ENCODE measurements around the gene DIP2C.
"Not testable (repeated sequence)": the region's sequence is repeated elsewhere in the genome, so short reads cannot be mapped to it uniquely, and the experiment has no call there.

Gene DIP2C

DNA sequence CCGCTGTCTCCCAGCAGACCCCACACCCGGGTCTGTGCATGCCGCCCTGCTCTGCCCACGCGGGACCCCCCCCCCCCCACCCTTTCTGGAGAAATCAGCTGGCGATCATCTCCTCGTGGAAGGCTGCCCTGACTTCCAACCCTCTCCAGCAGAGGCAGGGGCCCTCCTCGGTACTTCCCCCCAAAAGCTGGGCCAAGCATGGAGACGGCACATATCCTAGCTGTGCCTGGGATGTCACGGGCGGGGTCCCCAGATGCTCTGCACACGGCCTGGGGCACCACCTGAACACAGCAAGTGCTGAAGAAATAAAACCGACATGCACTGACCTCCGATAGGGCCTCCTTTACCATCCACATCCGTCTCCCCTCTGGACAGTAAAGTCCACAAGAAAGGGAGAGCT lies 96.0 kb downstream of the DIP2C start:
- no peak for DNase-seq

DNA sequence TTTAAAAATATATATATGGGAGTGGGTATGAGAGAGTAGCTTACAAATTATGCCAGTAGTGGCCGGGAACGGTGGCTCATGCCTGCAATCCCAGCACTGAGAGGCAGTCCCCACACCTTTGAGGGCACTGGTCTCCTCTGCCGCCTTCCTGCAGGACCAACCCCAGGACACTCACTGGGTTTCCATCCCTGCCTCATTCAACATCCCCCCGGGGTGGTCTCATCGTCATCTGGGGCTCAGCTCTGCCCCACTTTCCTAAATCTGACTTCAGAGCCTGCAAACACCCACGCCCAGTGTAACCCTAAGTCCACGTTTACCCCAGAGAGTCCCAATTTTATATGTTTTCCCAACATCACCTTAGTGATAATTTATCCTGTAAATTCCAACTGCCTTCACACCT lies 96.5 kb downstream of the DIP2C start:
- no peak for DNase-seq

DNA sequence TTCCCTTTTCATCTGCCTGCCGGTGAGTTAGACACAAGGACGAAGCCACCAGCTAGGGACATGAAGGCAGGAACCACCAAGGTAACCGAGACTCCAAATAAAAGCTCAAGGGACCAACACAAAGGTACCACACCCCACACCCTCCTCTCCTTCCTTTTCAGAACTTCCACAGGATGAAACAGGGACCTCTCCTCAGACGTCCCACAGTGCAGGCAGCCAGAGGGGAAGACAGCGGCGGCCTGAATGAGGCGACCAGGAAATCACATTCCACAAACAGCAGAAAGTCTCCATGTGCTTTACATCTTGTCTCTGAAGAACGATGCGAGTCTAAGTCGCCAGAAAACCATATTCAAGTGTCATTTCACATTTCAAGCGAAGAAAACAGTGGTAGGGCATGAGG lies 97.8 kb downstream of the DIP2C start:
- DNase-seq, result no peak

DNA sequence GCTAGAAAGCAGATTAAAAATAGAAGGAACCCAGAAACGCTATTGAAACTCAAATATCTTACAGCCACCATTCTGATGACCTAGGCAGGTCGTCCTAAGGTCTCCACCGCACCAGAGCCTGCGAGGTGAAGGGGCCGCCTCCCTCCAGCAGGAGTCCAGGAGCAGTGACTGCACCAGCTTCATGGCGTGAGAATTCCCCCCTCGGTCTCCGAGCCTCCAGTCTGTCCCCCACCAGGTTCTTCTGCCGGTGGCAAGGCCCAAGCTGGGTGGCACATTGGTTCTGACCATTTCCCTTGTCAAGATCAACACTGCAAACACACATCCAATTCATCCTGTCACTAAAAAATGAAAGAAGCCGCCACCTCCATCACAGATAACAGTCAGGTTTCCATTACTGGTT lies 98.7 kb downstream of the DIP2C start:
- DNase-seq, result no peak

DNA sequence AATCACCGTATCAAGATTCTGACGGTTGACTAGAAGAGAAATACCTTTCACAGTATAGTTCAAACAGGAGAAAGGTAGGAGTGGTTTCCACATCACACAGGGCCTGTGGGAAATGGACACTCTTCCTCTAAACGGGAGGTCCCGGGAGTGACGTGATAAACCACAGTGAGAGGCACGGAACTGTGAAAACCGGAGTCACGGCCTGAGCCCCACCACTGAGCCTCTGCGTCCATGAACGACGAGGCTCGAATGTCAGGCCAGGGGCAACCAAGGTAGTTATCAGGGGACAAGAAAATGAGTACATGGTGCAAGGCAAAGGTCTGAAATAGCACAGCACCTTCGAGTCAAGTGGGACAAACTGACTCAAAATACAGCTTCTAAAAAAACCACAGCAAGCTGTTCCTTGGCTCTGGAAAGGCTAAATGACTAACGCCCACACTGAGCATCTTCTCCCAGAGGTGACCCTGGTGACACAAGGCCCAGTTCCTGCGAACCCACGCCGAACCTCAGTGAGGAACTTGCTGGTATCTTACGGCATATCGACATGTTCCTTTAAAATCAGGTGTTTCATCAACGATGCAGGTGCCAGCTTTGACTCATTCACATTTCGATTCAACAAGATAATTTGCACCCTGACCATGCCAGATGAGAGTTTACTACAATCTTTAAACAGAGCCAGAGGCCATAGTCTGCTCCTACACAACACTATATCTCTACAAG lies 99.3 kb downstream of the DIP2C start:
- DNase-seq, result no peak

DNA sequence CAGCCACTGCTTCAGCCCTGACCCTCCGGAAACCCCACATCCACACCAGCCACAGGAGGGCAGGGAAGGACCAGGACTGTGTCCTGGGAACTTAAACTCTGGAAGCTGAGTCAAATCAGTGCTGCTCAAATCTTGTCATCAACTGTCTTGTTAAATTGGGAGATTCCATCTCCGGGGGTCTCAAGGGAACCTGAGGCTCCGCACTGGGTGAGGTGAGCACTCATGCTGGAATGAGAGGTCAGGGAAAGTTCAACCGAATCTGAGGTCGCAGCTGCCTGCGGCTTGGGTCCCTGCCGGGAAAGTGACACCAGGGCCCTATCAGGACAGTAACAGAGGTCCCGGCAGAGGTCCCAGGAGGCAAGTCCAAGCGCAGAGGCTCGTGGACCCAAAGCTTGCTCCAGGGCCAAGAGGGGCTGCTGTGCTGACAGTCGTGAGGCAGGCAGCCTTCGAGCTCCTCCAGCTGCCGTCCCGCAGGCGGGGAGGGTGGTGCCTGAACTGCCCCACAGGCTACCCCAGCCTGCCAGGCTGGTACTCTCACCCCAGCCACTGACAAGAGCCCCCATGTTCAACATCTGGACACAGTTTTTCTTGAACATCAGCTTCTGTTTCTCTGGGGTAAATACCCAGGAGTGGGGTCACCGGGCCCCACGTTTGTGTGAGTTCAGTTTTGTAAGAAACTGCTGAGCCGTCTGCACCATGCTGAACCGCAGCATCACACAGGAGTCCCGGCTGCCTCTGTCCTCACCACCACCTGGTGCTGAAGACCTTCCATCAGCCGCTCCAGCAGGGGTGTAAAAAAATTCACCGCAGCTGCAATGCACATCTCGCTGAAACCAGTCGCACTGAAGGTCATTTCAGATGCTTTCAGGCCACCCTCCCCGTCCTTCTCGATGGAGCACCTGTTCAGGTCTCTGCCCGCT lies 101.0 kb downstream of the DIP2C start:
- DNase-seq, result no peak

DNA sequence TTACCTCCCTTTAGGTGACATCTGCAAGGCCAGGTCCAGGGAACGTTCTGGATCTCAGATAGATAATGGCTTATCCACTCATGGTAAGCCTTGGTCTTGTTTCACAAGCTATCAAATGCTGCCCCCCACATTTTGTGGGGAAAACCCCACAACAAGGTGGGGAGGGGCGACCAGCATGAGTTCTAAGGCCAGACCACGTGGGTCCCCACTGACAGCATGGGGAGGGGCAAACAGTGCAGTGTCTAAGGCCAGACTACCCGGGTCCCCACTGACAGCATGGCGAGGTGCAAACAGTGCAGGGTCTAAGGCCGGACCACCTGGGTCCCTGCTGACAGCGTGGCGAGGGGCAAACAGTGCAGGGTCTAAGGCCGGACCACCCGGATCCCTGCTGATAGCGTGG lies 102.8 kb downstream of the DIP2C start:
- no peak for DNase-seq

DNA sequence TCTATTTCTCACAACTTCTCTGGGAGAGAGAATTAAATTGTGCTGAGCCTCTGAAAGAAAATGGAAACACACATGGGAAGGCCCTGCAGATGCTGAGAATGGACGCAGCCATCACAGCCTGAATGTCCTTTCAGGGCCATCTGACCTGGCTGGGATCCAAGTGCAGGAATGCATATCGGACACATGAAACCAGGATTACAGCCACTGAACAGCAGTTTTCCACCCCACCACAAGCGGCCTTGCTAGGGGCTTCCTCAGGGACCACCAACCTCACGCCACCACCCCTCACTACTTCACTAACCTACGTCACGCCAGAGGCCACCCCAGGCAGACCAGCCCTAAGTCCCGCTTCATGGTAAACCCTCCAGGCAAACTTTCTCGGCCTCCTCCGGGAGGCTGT lies 103.3 kb downstream of the DIP2C start:
- no peak for DNase-seq

DNA sequence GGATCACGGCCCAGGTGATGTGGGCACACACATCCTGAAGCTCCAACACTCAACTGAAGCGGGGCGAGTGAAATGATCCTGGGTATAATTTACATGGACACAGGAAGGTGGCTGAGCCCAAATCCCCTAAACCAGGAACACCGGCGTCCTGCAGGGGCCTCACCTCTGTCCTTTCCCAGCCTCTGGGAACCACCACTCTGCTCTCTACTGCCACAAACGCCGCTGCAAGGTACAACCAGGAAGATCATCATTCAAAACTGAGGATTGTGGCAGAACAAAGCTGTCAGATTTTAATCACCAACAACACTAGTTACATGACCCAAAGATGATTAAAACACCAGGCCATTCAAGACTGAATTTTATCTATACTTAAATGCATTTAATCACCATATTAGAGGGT lies 104.0 kb downstream of the DIP2C start:
- DNase-seq, result no peak

DNA sequence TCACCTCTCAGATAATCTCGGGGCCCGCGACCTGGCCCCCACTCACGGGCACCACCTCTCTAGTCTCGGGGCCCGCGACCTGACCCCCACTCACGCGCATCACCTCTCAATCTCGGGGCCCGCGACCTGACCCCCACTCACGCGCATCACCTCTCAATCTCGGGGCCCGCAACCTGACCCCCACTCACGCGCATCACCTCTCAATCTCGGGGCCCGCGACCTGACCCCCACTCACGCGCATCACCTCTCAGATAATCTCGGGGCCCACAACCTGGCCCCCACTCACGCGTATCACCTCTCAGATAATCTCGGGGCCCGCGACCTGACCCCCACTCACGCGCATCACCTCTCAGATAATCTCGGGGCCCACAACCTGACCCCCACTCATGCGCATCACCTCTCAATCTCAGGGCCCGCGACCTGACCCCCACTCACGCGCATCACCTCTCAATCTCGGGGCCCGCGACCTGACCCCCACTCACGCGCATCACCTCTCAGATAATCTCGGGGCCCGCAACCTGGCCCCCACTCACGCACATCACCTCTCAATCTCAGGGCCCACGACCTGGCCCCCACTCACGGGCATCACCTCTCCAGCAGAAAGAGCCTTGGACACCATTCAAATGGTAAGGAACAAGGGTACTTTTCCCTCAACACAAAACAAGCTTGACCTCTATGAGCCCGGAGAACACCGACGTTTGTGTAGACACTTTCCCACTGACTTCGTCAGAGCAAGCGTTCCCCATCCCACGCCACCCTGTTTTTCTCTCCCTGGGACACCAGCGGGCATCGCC lies 104.8 kb downstream of the DIP2C start:
- DNase-seq, result not testable (repeated sequence)

DNA sequence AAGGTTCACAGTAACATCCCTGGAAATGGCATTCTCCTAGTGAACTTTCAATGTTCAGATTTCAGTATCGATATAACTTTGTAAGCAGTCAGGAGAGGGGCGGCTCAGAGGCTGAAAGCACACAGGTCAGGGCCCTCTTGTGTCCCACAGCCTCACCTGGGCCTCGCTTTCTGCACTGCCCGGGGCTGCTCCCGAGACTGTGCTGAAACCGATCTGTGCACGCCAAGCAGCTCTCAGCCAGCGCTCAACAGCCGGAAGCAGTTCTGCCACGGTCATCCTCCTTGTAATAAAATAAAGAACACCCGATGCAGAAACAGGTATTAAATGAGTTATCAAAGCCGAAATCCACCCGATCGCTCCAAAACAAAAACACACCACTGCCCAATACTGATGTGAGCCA lies 106.0 kb downstream of the DIP2C start:
- DNase-seq, result no peak

DNA sequence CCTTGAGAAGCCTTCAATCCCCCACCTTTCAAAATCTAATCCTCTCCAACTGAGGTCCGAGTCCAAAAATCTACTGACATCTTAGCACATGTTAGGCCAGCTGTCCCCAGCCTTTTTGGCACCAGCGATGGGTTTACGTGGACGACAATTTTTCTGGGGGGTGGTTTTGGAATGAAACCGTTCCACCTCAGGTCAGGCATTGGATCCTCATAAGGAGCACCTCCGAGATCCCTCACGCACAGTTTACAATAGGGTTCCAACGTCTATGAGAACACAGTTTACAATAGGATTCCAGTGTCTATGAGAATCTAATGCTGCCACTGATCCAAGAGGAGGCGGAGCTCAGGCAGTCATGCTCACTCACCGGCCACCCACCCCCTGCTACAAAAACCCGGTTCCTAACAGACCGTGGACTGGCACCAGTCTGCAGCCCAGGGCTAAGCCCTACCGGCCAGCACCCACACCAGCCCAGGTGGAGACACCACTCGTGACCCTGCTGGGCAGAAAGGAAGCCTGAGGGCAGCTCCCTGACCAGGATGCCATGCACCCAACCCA lies 107.6 kb downstream of the DIP2C start:
- no peak for DNase-seq

DNA sequence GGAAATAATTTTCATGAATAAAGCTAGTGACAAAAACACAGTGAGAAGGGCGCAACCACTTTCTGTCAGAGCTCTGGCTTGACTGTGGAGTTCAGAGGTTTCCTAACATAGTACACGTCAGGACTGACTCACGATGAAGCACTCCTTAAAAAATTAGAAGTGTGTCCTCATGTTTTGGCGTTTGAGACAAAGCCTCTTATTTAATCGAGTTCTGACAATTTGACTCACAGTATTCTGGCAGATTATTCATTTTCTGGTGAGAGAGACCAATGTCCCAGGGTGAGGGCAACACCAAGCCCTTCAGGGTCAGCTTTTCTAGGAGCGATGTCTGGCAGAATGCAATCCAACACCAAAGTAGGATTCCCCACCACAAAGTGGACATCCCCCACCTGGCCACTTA lies 108.7 kb downstream of the DIP2C start:
- DNase-seq, result no peak

DNA sequence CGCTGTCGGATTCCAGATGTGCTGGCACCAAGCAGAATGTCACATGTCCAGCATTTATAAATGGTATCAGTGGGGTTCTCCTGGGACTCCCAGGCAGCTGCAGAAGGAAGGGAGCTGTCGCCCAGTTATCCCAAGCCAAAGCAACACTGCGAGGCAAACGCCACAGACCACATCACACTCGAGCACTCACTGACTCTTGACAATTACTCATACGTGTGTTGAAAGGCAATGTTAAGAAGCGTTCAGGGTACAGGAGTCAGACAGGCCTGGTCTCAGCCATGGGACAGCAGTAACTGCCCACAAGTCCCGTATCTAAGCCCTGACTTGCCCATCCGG lies 113.4 kb downstream of the DIP2C start:
- no peak for DNase-seq

DNA sequence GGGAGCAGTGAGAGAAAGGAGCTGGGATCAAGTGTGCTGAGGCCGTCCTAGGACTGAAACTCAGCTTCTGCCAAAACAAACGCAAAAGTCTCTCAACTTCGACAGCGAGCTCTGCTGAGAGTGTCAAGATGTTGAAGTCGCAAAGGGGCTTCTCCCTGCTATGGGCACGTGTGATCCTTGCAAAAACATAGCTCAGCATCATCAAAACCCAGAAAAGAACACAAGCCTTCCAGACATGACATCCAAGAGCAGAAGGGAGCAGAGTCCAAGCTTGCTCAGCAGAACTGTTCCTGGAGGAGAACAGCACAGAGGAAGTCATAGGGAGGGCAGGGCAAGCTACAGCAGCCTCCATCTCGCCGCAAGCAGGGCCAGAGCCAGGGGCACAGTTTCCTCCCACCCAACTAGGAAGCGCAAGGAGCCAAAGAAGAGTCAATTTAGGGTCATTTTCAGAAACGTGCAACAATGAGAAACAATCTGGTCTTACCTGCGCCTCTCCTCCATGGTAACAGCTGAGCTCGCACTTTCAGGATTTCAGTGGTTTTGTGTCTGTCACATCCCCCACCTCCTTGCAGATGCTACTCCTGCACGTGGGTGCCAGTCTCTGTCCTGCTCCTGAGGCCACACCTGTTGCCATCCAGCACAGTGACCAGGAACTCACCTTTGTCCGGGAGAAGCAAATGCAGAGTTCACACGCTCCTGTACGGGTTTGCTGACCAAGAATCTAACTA lies 113.9 kb downstream of the DIP2C start:
- no peak for DNase-seq

DNA sequence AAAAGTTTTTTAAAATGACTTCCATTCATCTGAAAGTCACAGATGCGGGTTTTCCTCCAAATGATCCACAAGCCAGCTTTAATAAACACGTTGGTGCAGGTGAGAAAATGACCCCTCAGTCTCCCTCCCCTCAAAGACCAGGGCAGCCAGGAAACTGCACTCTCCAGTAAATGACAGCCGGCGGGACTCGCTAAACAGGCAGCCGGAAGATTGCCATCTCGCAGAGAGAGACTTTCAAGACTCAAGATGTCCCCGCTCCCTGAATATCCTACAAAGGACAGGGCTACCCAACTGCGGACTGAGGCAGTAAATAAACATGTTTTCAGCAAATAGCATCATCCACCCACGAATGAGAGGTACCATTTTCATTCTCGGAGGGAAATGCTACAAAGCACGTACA lies 116.8 kb downstream of the DIP2C start:
- DNase-seq, result no peak

DNA sequence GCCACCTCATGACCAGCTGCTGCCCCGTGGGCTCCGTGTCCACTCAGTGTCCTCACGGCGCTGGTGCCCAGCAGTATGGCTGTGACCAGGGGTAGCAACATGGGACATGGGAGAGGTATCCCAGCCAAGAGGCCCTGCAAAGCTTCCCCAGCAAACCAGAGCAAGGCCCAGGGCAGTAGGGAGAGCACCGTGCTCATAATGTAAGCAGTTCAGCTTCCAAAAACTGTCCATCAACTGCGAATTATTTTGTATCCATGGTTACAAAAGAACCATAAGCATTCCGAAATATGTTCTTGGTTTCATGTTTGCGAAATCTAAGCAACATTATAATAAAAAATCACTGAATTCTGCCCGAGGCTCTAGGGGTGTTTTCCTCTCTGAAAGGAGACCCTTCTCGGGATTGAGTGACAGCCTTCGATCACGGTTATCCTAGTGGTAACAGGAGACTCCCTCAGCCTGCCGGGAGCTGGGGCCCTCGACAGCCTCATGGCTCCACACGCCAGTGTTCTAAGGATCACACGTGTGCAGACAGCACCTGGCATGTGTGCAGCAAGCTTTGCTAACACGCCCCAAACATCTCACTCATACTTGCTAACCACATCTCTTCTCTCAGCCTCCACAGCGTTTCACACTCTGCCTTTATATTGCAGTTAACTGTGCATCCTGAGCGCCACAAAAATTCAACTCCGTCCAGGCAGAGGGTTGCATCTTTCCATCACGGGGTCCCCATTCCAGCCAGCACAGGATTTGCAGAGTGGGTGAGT lies 117.6 kb downstream of the DIP2C start:
- DNase-seq, result no peak

DNA sequence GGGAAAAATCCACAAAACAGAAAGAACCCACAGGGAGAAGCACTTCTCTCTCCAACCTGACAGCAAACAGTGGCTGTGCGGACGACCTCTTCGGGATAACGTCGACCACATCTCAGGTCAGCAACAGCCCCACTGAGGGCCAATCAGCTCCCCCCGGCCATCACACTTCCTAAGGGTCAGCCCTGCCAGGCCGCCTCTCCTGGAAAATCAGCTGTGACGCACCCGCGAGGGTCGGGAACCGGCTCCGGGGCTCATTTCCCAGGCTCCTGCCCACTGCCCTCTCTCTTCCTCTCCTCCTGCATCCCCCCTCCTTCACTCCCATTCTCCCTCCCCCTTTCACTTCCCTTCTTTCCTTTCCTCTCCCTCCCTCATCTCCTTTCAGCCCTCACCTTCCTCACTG lies 118.3 kb downstream of the DIP2C start:
- DNase-seq, result no peak

DNA sequence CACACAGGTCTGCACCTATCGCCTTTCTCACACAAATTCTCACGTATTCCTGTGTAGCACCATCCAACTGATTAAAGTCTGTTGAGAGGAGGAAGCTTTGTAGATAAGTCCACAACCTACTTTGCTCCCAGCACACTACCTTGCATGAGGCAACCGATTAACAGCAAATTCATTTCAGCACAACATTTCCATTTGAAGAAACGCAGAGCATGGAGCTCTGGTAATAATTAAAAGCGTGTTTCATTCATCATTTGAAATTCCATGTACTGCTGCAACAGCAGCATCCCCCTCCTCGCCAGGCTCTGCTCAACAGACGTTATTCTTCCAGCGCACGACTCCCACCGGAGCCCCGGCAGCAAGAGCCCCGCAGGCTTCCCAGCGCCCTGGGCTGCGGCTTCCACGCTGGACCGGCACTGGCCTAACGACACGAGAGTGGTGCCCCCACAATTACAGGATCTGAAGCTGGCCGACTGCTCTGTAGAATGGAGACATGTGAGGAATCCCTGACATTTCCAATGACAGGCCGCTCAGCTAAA lies 118.8 kb downstream of the DIP2C start:
- no peak for DNase-seq

DNA sequence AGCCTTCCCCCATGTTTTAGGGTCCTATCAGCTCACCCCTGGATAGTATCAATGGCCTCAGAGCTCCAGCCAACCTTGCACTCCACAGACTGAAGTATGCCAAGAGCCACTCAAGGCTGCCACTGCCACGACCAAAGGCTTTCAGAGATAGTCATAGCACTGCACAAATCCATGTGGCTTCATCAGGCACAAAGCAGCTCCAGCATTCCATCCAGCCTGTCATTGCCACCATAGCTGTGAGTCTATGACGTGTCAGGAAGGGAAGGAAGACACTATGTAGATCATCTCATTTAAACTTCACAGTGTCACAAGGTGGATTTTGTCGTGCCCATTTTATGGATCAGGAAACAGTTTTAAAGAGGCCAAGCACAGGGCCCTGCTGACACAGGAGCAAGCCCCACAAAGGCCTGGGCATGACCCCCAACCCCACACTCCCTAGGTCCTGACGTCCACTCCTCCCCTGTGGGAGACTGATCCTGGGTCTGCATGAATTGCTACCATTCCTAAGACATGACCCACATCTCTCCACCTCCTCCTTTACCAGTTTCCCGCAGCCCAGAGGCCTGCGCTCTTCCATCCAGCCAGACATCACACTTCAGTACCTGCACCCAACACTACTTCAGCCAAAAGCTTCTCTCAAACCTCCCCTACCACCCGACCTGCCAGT lies 119.4 kb downstream of the DIP2C start:
- no peak for DNase-seq

DNA sequence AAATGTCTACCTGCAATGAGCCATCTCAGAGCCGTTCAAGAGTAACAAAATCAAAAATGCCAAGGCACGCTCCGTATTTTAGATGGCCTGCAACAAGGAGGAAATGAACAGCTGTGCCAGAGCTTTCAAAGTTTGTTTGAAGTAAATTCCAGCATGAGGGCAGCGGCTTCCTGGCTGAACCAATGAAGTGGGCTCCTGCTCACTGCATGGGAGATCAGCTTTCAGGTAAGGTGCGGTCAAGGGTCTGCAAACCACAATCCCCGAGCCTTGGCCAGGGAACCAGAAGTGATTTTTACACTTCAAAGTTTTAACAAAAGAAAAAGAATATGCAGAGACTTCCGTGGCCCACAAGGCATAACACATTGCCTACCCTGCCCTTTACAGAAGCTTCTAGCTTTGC lies 120.6 kb downstream of the DIP2C start:
- DNase-seq, result no peak

All from NCI-H2171 (cell line).